PC-3 (cell line): ENCODE results near the gene PRLR. TPM values are rescaled to one million over a fixed set of nuclear protein-coding genes. Genes with fewer than 3 reads are reported as not detected.

Experiments used
- ATAC-seq: fragments of 200-7000 bp; cut with Tn5 transposase; 2 replicates; pipeline ENCODE4 v1.9.1; 2020; ENCODE audit warnings: mild to moderate bottlenecking, moderate library complexity
- BruUV-seq: library from RNA; stranded (reverse); fragments of 400-500 nt; replicated peaks from 2 replicates; lab custom pipeline; 2021; lab: Mats Ljungman, UMichigan
- CTCF ChIA-PET: fragments of 300-600 bp; sonication (Branson Sonifier 250); formaldehyde crosslinking; loops from one replicate; lab custom pipeline; 2022; ENCODE audit warnings: antibody characterized with exemption; lab: Charles Lee
- POLR2A ChIA-PET: fragments of 300-600 bp; sonication (Branson Sonifier 250); formaldehyde crosslinking; loops from one replicate; lab custom pipeline; 2022; ENCODE audit warnings: antibody characterized with exemption; ENCODE audit not compliant: unreplicated experiment; lab: Charles Lee
- DNase-seq: peaks from one replicate; pipeline ENCODE4 v3.0.0-alpha.2; 2015
- H2AFZ ChIP-seq: fragments of 300-600 bp; sonication (generic); 2 replicates; pipeline ENCODE4 v1.6.0; 2016; ENCODE audit warnings: antibody characterized with exemption, low read length
- H3F3A ChIP-seq: fragments of 300-600 bp; sonication (generic); one replicate; pipeline ENCODE4 v1.6.0; 2017; ENCODE audit warnings: antibody characterized with exemption, low read length, control low read depth, mild to moderate bottlenecking; ENCODE audit not compliant: unreplicated experiment
- H3K27ac ChIP-seq: fragments of 300-600 bp; sonication (generic); 2 replicates; pipeline ENCODE4 v1.5.1; 2016; ENCODE audit warnings: mild to moderate bottlenecking, low read length
- H3K27me3 ChIP-seq: fragments of 300-600 bp; sonication (generic); 2 replicates; pipeline ENCODE4 v1.6.1; 2016; ENCODE audit warnings: low read length, mixed read lengths
- H3K36me3 ChIP-seq: fragments of 300-600 bp; sonication (generic); 2 replicates; pipeline ENCODE4 v1.6.1; 2016; ENCODE audit warnings: low read depth, mixed run types, low read length, mixed read lengths
- H3K4me1 ChIP-seq: fragments of 300-600 bp; sonication (generic); 2 replicates; pipeline ENCODE4 v1.5.1; 2016; ENCODE audit warnings: low read length; ENCODE audit not compliant: insufficient read depth
- H3K4me2 ChIP-seq: fragments of 300-600 bp; sonication (generic); 2 replicates; pipeline ENCODE4 v1.6.0; 2016; ENCODE audit warnings: low read length
- H3K4me3 ChIP-seq: fragments of 300-600 bp; sonication (generic); 2 replicates; pipeline ENCODE4 v1.5.1; 2016; ENCODE audit warnings: mild to moderate bottlenecking, low read length, mixed read lengths
- H3K79me2 ChIP-seq: fragments of 300-600 bp; sonication (generic); 2 replicates; pipeline ENCODE4 v1.6.1; 2017; ENCODE audit warnings: low read length, mixed read lengths
- H3K9ac ChIP-seq: fragments of 300-600 bp; sonication (generic); 2 replicates; pipeline ENCODE4 v1.6.0; 2016; ENCODE audit warnings: mild to moderate bottlenecking, low read length
- H3K9me2 ChIP-seq: fragments of 300-600 bp; sonication (generic); replicated peaks from 2 replicates; pipeline ENCODE4 v1.6.1; 2016; ENCODE audit warnings: mixed run types, low read length, mixed read lengths
- H3K9me3 ChIP-seq: fragments of 300-600 bp; sonication (generic); 2 replicates; pipeline ENCODE4 v1.6.1; 2016; ENCODE audit warnings: low read length, mixed read lengths
- H4K20me1 ChIP-seq: fragments of 300-600 bp; sonication (generic); 2 replicates; pipeline ENCODE4 v1.6.1; 2016; ENCODE audit warnings: low read length, mixed read lengths
- CTCF ChIP-seq: fragments of 300-600 bp; sonication (generic); conservative IDR thresholded peaks from 2 replicates; pipeline ENCODE4 v1.5.1; 2017; ENCODE audit warnings: antibody characterized with exemption, low read depth, mild to moderate bottlenecking, low read length
- EZH2 ChIP-seq: fragments of 300-600 bp; sonication (generic); IDR thresholded peaks from one replicate; pipeline ENCODE4 v1.6.1; 2017; ENCODE audit warnings: antibody characterized with exemption, mild to moderate bottlenecking, low read length; ENCODE audit not compliant: unreplicated experiment
- EZH2phosphoT487 ChIP-seq: fragments of 300-600 bp; sonication (generic); IDR thresholded peaks from 2 replicates; pipeline ENCODE4 v1.6.1; 2018; ENCODE audit warnings: mild to moderate bottlenecking, antibody characterized with exemption, low read length, borderline replicate concordance
- intact Hi-C: fragments of 100-400 bp; cut with micrococcal nuclease; formaldehyde crosslinking; loops from 2 replicates; pipeline ENCODE4 v1.9.0; 2023
- total RNA-seq: library from RNA; depleted of rRNA; stranded (reverse); fragments of >200 nt; gene quantifications from 2 replicates; pipeline ENCODE4 v1.2.3, GENCODE V29; 2014

PRLR gene
- total RNA-seq, 1 experiment from 2014 or later, result 0.29 TPM

- Histone ChIP-seq H3K9ac (no peak overlapping the region), H3K27me3 (peaks cover 24% of the 10 kb centered on the region), H2AFZ (no peak overlapping the region), H4K20me1 (no peaks in the 10 kb centered on the region), H3K36me3 (no peaks in the 10 kb centered on the region), H3K79me2 (no peaks in the 10 kb centered on the region), H3F3A (no peaks in the 10 kb centered on the region), H3K9me3 (no peaks in the 10 kb centered on the region), H3K4me1 (peaks cover 20% of the 10 kb centered on the region), H3K4me2 (peak overlapping the region; percentile 55), H3K4me3 (no peak overlapping the region), H3K27ac (peak overlapping the region; percentile 73), H3K9me2 (no peaks in the 10 kb centered on the region)
- DNase-seq, result peak; percentile 56
- no peak for ATAC-seq
- BruUV-seq, result no TSS peak
- ChIA-PET POLR2A (no interaction called here), CTCF (no interaction called here)
- no peak for TF ChIP-seq CTCF
- no peak for TF ChIP-seq EZH2phosphoT487
- TF ChIP-seq EZH2, result no peak
- intact Hi-C loops, result no loop called here
Measured at GRCh38 chr5:35214051-35214450, 16.2 kb downstream of the PRLR start.

GRCh38 chr5:35213608-35214007 lies 16.7 kb downstream of the PRLR start:
- Histone ChIP-seq H3K4me2 (peak overlapping the region; percentile 55), H3K27me3 (peaks cover 25% of the 10 kb centered on the region), H3K9me3 (no peaks in the 10 kb centered on the region), H4K20me1 (no peaks in the 10 kb centered on the region), H3K9me2 (no peaks in the 10 kb centered on the region), H3F3A (no peaks in the 10 kb centered on the region), H3K9ac (no peak overlapping the region), H2AFZ (no peak overlapping the region), H3K36me3 (no peaks in the 10 kb centered on the region), H3K27ac (peak overlapping the region; percentile 73), H3K79me2 (no peaks in the 10 kb centered on the region), H3K4me3 (no peak overlapping the region), H3K4me1 (peaks cover 20% of the 10 kb centered on the region)
- ChIA-PET POLR2A (no interaction called here), CTCF (no interaction called here)
- ATAC-seq (peak; percentile 60), DNase-seq (peak; percentile 85)
- BruUV-seq, result no TSS peak
- intact Hi-C loops, result no loop called here
- TF ChIP-seq EZH2 (no peak), CTCF (peak; percentile 66)

- intact Hi-C loops, result no loop called here
- CTCF ChIA-PET, result no interaction called here
- no TSS peak for BruUV-seq
Measured at GRCh38 chr5:35212122-35212982, 17.9 kb downstream of the PRLR start.

More at GRCh38 chr5:35212122-35212982, 17.9 kb downstream of the PRLR start:
- H3F3A ChIP-seq, result no peaks in the 10 kb centered on the region
- peaks cover 20% of the 10 kb centered on the region for H3K4me1 ChIP-seq
- no peaks in the 10 kb centered on the region for H4K20me1 ChIP-seq
- H3K9me2 ChIP-seq, result no peaks in the 10 kb centered on the region
- POLR2A ChIA-PET, result no interaction called here
- H3K4me2 ChIP-seq, result no peak overlapping the region
- H3K9ac ChIP-seq, result no peak overlapping the region
- no peak for TF ChIP-seq CTCF
- no peak for TF ChIP-seq EZH2phosphoT487
- TF ChIP-seq EZH2, result no peak
- H3K9me3 ChIP-seq, result no peaks in the 10 kb centered on the region
- no peak for DNase-seq
- H3K4me3 ChIP-seq, result no peak overlapping the region
- no peaks in the 10 kb centered on the region for H3K36me3 ChIP-seq
- H2AFZ ChIP-seq, result no peak overlapping the region
- H3K27me3 ChIP-seq, result peaks cover 36% of the 10 kb centered on the region
- ATAC-seq, result no peak
- no peak overlapping the region for H3K27ac ChIP-seq
- H3K79me2 ChIP-seq, result no peaks in the 10 kb centered on the region
